SU-DHL-6 (cell line): ENCODE measurements around the gene ZC3H8.

Experiments
- H2AFZ ChIP-seq: fragments of 200-600 bp; sonication (generic); 2 replicates; pipeline ENCODE4 v1.6.1; 2014; ENCODE audit warnings: low read depth, mild to moderate bottlenecking, moderate library complexity, mixed read lengths, antibody characterized with exemption, low read length; ENCODE audit not compliant: severe bottlenecking
- H3F3A ChIP-seq: fragments of 200-600 bp; shearing (Covaris generic); 2 replicates; pipeline ENCODE4 v1.6.0; 2016; ENCODE audit warnings: antibody characterized with exemption, mild to moderate bottlenecking; ENCODE audit not compliant: insufficient read depth
- H3K27ac ChIP-seq: fragments of 200-600 bp; sonication (generic); 2 replicates; pipeline ENCODE4 v1.5.1; 2016; ENCODE audit warnings: low read depth, mild to moderate bottlenecking, low read length, moderate library complexity, mixed read lengths
- H3K27me3 ChIP-seq: fragments of 200-600 bp; sonication (generic), shearing (Covaris generic); 2 replicates; pipeline ENCODE4 v1.6.0; 2014; ENCODE audit warnings: mild to moderate bottlenecking, low read length
- H3K36me3 ChIP-seq: fragments of 200-600 bp; sonication (generic); 2 replicates; pipeline ENCODE4 v1.6.1; 2014; ENCODE audit warnings: mild to moderate bottlenecking, low read length, mixed read lengths
- H3K4me2 ChIP-seq: fragments of 300-600, 200-600 bp; shearing (Covaris generic), sonication (generic); 2 replicates; pipeline ENCODE4 v1.6.0; 2014; ENCODE audit warnings: low read length, low read depth, mild to moderate bottlenecking; ENCODE audit not compliant: poor library complexity, severe bottlenecking
- H3K4me3 ChIP-seq: fragments of 200-600 bp; sonication (generic); 2 replicates; pipeline ENCODE4 v1.5.1; 2014; ENCODE audit warnings: antibody characterized with exemption, low read length, mild to moderate bottlenecking, mixed read lengths; ENCODE audit not compliant: insufficient read depth, poor library complexity, severe bottlenecking
- H3K79me2 ChIP-seq: fragments of 200-600 bp; sonication (generic); 2 replicates; pipeline ENCODE4 v1.6.1; 2014; ENCODE audit warnings: mild to moderate bottlenecking, low read length, moderate library complexity; ENCODE audit not compliant: insufficient read depth
- H3K9ac ChIP-seq: fragments of 200-600 bp; sonication (generic); 2 replicates; pipeline ENCODE4 v1.7.0; 2014; ENCODE audit warnings: mild to moderate bottlenecking, low read length
- H3K9me2 ChIP-seq: fragments of 200-600 bp; sonication (generic); replicated peaks from 2 replicates; pipeline ENCODE4 v1.6.1; 2014; ENCODE audit warnings: low read length; ENCODE audit not compliant: insufficient read depth
- H3K9me3 ChIP-seq: fragments of 200-600 bp; sonication (generic); 2 replicates; pipeline ENCODE4 v1.6.1; 2014; ENCODE audit warnings: low read length, mixed read lengths; ENCODE audit not compliant: insufficient read depth
- H4K20me1 ChIP-seq: fragments of 200-600 bp; sonication (generic); 2 replicates; pipeline ENCODE4 v1.6.1; 2014; ENCODE audit warnings: low read depth, mild to moderate bottlenecking, antibody characterized with exemption, low read length, moderate library complexity, mixed read lengths
- CTCF ChIP-seq: fragments of 200-600 bp; sonication (generic); IDR thresholded peaks from one replicate; pipeline ENCODE4 v1.5.1; 2017; ENCODE audit warnings: antibody characterized with exemption, mild to moderate bottlenecking, low read length, moderate library complexity; ENCODE audit not compliant: insufficient read depth, poor library complexity, severe bottlenecking
- EZH2phosphoT487 ChIP-seq: fragments of 200-600 bp; sonication (generic), shearing (Covaris generic); conservative IDR thresholded peaks from 2 replicates; pipeline ENCODE4 v1.6.1; 2018; ENCODE audit warnings: mild to moderate bottlenecking, antibody characterized with exemption, low read length, moderate library complexity, mixed read lengths

The ZC3H8 gene

GRCh38 chr2:112185131-112185530 lies 69.7 kb downstream of the ZC3H8 start:
- no peaks in the 10 kb centered on the region for H3F3A ChIP-seq

GRCh38 chr2:112184121-112184520 lies 70.7 kb downstream of the ZC3H8 start:
- Histone ChIP-seq H3K9ac (no peak overlapping the region), H3K9me3 (no peaks in the 10 kb centered on the region), H3K27me3 (no peaks in the 10 kb centered on the region), H3K79me2 (no peaks in the 10 kb centered on the region), H3K4me2 (no peak overlapping the region), H3K9me2 (no peaks in the 10 kb centered on the region), H4K20me1 (no peaks in the 10 kb centered on the region), H3F3A (no peaks in the 10 kb centered on the region), H3K4me3 (no peak overlapping the region), H3K36me3 (no peaks in the 10 kb centered on the region), H3K27ac (no peak overlapping the region), H2AFZ (no peak overlapping the region)
- no peak for TF ChIP-seq CTCF
- no peak for TF ChIP-seq EZH2phosphoT487

More at GRCh38 chr2:112185131-112185530, 69.7 kb downstream of the ZC3H8 start:
- no peaks in the 10 kb centered on the region for H3K9me2 ChIP-seq
- no peaks in the 10 kb centered on the region for H3K79me2 ChIP-seq
- H3K4me3 ChIP-seq: no peak overlapping the region
- H2AFZ ChIP-seq: no peak overlapping the region
- no peak overlapping the region for H3K27ac ChIP-seq
- no peaks in the 10 kb centered on the region for H3K27me3 ChIP-seq
- TF ChIP-seq EZH2phosphoT487 (no peak), CTCF (no peak)
- H4K20me1 ChIP-seq: no peaks in the 10 kb centered on the region
- H3K9ac ChIP-seq: no peak overlapping the region
- H3K9me3 ChIP-seq: no peaks in the 10 kb centered on the region
- no peak overlapping the region for H3K4me2 ChIP-seq
- no peaks in the 10 kb centered on the region for H3K36me3 ChIP-seq

- Histone ChIP-seq H3K9me2 (no peaks in the 10 kb centered on the region), H3K79me2 (no peaks in the 10 kb centered on the region), H4K20me1 (no peaks in the 10 kb centered on the region), H3K4me3 (no peak overlapping the region), H3K27me3 (no peaks in the 10 kb centered on the region), H2AFZ (no peak overlapping the region), H3K4me2 (no peak overlapping the region), H3K36me3 (no peaks in the 10 kb centered on the region), H3K9ac (no peak overlapping the region), H3K9me3 (no peaks in the 10 kb centered on the region), H3F3A (no peaks in the 10 kb centered on the region), H3K27ac (no peak overlapping the region)
- no peak for TF ChIP-seq EZH2phosphoT487
- TF ChIP-seq CTCF: no peak
Measured at GRCh38 chr2:112183327-112184025, 71.4 kb downstream of the ZC3H8 start.
